Gastrocnemius medialis (tissue), 4 donors: ENCODE results near the gene BACE1.

Experiments
- POLR2A ChIP-seq, 2 donors: fragments of 450-650 bp; IDR thresholded peaks; one replicate each; pipeline ENCODE4 v1.6.1; 2017; ENCODE audit warnings: antibody characterized with exemption in 2 of 2, mild to moderate bottlenecking in 2 of 2, moderate library complexity in 2 of 2
- TF ChIP-seq, protein P1 (sequence below), 5 experiments: fragments of 450-650 bp in 3 of 5; fragments of 200-600 bp in 2 of 5; sonication (generic) in 2 of 5; IDR thresholded peaks in 4 of 5; conservative IDR thresholded peaks in 1 of 5; 1 replicate in 4 of 5; 2 replicates in 1 of 5; pipeline ENCODE4 v1.5.1; 2016 to 2019; ENCODE audit warnings: antibody characterized with exemption in 5 of 5, mild to moderate bottlenecking in 3 of 5, moderate library complexity in 3 of 5

DNA sequence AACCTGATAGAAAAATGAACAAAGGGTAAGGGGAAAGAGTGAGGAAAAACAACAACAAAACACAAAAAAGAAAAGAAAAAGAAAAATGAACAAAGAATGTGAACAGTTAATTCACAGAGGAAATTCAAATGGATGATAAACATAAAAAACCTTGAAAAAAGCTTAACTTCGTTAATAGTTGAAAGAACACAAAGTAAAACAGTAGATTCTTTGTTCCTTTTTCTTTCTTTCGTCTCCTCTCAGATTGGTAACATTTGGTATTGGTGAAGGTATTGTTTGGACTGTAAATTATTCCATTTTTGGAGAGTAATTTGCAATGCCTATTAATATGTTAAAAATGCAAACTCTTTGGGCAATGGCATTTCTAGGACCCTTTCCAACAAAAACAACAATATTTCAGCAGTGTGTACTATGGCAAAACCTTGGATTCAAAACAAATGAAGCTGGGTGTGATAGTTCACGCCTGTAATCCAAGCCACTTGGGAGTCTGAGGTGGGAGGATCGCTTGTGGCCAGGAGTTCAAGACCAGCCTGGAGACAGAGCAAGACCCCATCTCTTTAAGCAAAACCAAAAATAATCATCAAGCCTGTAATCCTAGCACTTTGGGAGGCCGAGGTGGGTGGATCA lies 3.3 kb upstream of the BACE1 start:
- no peak for TF ChIP-seq POLR2A (IDR thresholded peaks at IDR 0.05)
- TF ChIP-seq, protein P1, sequence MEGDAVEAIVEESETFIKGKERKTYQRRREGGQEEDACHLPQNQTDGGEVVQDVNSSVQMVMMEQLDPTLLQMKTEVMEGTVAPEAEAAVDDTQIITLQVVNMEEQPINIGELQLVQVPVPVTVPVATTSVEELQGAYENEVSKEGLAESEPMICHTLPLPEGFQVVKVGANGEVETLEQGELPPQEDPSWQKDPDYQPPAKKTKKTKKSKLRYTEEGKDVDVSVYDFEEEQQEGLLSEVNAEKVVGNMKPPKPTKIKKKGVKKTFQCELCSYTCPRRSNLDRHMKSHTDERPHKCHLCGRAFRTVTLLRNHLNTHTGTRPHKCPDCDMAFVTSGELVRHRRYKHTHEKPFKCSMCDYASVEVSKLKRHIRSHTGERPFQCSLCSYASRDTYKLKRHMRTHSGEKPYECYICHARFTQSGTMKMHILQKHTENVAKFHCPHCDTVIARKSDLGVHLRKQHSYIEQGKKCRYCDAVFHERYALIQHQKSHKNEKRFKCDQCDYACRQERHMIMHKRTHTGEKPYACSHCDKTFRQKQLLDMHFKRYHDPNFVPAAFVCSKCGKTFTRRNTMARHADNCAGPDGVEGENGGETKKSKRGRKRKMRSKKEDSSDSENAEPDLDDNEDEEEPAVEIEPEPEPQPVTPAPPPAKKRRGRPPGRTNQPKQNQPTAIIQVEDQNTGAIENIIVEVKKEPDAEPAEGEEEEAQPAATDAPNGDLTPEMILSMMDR (IDR thresholded peaks at IDR 0.05 in 4 of 5, conservative IDR thresholded peaks at IDR 0.05 in 1 of 5): no peak
